H9 (cell line): ENCODE measurements around the gene MGAT5B. TPM values are rescaled to one million over a fixed set of nuclear protein-coding genes. Genes with fewer than 3 reads are reported as not detected.

ENCODE experiments used
- DNase-seq: peaks from one replicate; pipeline ENCODE4 v3.0.0-alpha.2; 2017
- H2AFZ ChIP-seq: one replicate; pipeline ENCODE4 v1.6.1; 2013; ENCODE audit warnings: mild to moderate bottlenecking, low read length, control low read depth, moderate library complexity
- H2AK5ac ChIP-seq: 2 replicates; pipeline ENCODE4 v1.6.1; 2013; ENCODE audit warnings: low read length, control low read depth, mixed read lengths; ENCODE audit not compliant: insufficient read length
- H2BK120ac ChIP-seq: one replicate; pipeline ENCODE4 v1.6.1; 2013; ENCODE audit warnings: low read depth, mild to moderate bottlenecking, low read length, control low read depth, inconsistent platforms; ENCODE audit not compliant: poor library complexity, severe bottlenecking
- H2BK12ac ChIP-seq: 2 replicates; pipeline ENCODE4 v1.6.1; 2013; ENCODE audit warnings: low read length, control low read depth, mixed read lengths, low read depth; ENCODE audit not compliant: insufficient read length
- H2BK15ac ChIP-seq: 2 replicates; pipeline ENCODE4 v1.6.1; 2013; ENCODE audit warnings: low read depth, low read length, control low read depth
- H2BK20ac ChIP-seq: one replicate; pipeline ENCODE4 v1.6.1; 2013; ENCODE audit warnings: low read depth, mild to moderate bottlenecking, low read length, control low read depth, inconsistent platforms; ENCODE audit not compliant: poor library complexity, severe bottlenecking
- H2BK5ac ChIP-seq: 2 replicates; pipeline ENCODE4 v1.6.1; 2013; ENCODE audit warnings: low read length, control low read depth, mixed read lengths; ENCODE audit not compliant: insufficient read length
- H3K14ac ChIP-seq: 2 replicates; pipeline ENCODE4 v1.6.1; 2013; ENCODE audit warnings: low read length, control low read depth; ENCODE audit not compliant: insufficient read depth
- H3K18ac ChIP-seq: 2 replicates; pipeline ENCODE4 v1.6.1; 2013; ENCODE audit warnings: low read depth, mild to moderate bottlenecking, mixed read lengths, low read length, control low read depth; ENCODE audit not compliant: insufficient read length
- H3K23ac ChIP-seq: 2 replicates; pipeline ENCODE4 v1.6.1; 2013; ENCODE audit warnings: low read length, control low read depth, mixed read lengths, low read depth; ENCODE audit not compliant: insufficient read length
- H3K23me2 ChIP-seq: 2 replicates; pipeline ENCODE4 v1.6.1; 2013; ENCODE audit warnings: low read depth, mild to moderate bottlenecking, mixed read lengths, low read length, control low read depth; ENCODE audit not compliant: insufficient read length, poor library complexity, severe bottlenecking
- H3K27ac ChIP-seq: 2 replicates; pipeline ENCODE4 v1.5.1; 2013; ENCODE audit warnings: low read length, control low read depth, mixed read lengths, low read depth; ENCODE audit not compliant: insufficient read length
- H3K27me3 ChIP-seq: 2 replicates; pipeline ENCODE4 v1.6.1; 2013; ENCODE audit warnings: low read length, control low read depth, inconsistent platforms; ENCODE audit not compliant: insufficient read depth
- H3K4ac ChIP-seq: 2 replicates; pipeline ENCODE4 v1.6.1; 2013; ENCODE audit warnings: low read depth, mild to moderate bottlenecking, control low read depth, inconsistent platforms, low read length, moderate library complexity
- H3K4me1 ChIP-seq: 2 replicates; pipeline ENCODE4 v1.6.1; 2013; ENCODE audit warnings: low read length, control low read depth, inconsistent platforms; ENCODE audit not compliant: insufficient read depth
- H3K4me2 ChIP-seq: 2 replicates; pipeline ENCODE4 v1.6.1; 2013; ENCODE audit warnings: low read length, control low read depth, mixed read lengths; ENCODE audit not compliant: insufficient read length, insufficient read depth
- H3K56ac ChIP-seq: 2 replicates; pipeline ENCODE4 v1.6.1; 2013; ENCODE audit warnings: low read depth, mild to moderate bottlenecking, mixed read lengths, low read length, control low read depth; ENCODE audit not compliant: insufficient read length
- H3K79me1 ChIP-seq: 2 replicates; pipeline ENCODE4 v1.6.1; 2013; ENCODE audit warnings: low read depth, mild to moderate bottlenecking, moderate library complexity, low read length, control low read depth, inconsistent platforms; ENCODE audit not compliant: insufficient read depth, poor library complexity, severe bottlenecking
- H3K79me2 ChIP-seq: 2 replicates; pipeline ENCODE4 v1.6.1; 2013; ENCODE audit warnings: low read length, control low read depth, inconsistent platforms; ENCODE audit not compliant: insufficient read depth
- H3K9ac ChIP-seq: 2 replicates; pipeline ENCODE4 v1.6.1; 2013; ENCODE audit warnings: low read length, control low read depth, mixed read lengths; ENCODE audit not compliant: insufficient read length; ENCODE audit errors: extremely low read depth
- H3K9me3 ChIP-seq: one replicate; pipeline ENCODE4 v1.6.1; 2013; ENCODE audit warnings: low read depth, low read length, inconsistent platforms; ENCODE audit not compliant: control insufficient read depth
- H3T11ph ChIP-seq: one replicate; pipeline ENCODE4 v1.6.1; 2013; ENCODE audit warnings: mild to moderate bottlenecking, low read length, control low read depth, inconsistent platforms
- H4K20me1 ChIP-seq: one replicate; pipeline ENCODE4 v1.6.1; 2013; ENCODE audit not compliant: control insufficient read depth, insufficient read length, insufficient read depth
- H4K5ac ChIP-seq: 2 replicates; pipeline ENCODE4 v1.6.1; 2013; ENCODE audit warnings: low read depth, mild to moderate bottlenecking, mixed read lengths, low read length, control low read depth; ENCODE audit not compliant: insufficient read length
- H4K8ac ChIP-seq: replicated peaks from 2 replicates; pipeline ENCODE4 v1.6.1; 2013; ENCODE audit warnings: low read length, control low read depth, mixed read lengths, low read depth; ENCODE audit not compliant: insufficient read length
- H4K91ac ChIP-seq: 2 replicates; pipeline ENCODE4 v1.6.1; 2013; ENCODE audit warnings: low read depth, mild to moderate bottlenecking, moderate library complexity, mixed read lengths, low read length, control low read depth; ENCODE audit not compliant: insufficient read length
- H3K27ac Mint-ChIP-seq, 3 experiments: 2 replicates in 2 of 3; 3 replicates in 1 of 3; pipeline ENCODE4 v1.8.0; 2020 to 2021; ENCODE audit warnings: mixed read lengths in 3 of 3, mild to moderate bottlenecking in 1 of 3, moderate library complexity in 1 of 3
- H3K27me3 Mint-ChIP-seq: 2 replicates; pipeline ENCODE4 v1.8.0; 2021; ENCODE audit warnings: low read depth, mild to moderate bottlenecking, moderate library complexity, mixed read lengths
- H3K36me3 Mint-ChIP-seq, 3 experiments: 2 replicates in 2 of 3; 3 replicates in 1 of 3; pipeline ENCODE4 v1.8.0; 2020 to 2021; ENCODE audit warnings: low read depth in 3 of 3, mixed read lengths in 3 of 3; ENCODE audit not compliant: insufficient read depth in 1 of 3
- H3K4me1 Mint-ChIP-seq, 2 experiments: 2 replicates each; pipeline ENCODE4 v1.8.0; 2020; ENCODE audit warnings: mixed read lengths in 2 of 2
- H3K4me3 Mint-ChIP-seq, 2 experiments: 2 replicates in 1 of 2; 3 replicates in 1 of 2; pipeline ENCODE4 v1.8.0; 2020 to 2021; ENCODE audit warnings: mild to moderate bottlenecking in 2 of 2, mixed read lengths in 2 of 2, moderate library complexity in 1 of 2
- H3K9me3 Mint-ChIP-seq, 2 experiments: 2 replicates in 1 of 2; 3 replicates in 1 of 2; pipeline ENCODE4 v1.8.0; 2020; ENCODE audit warnings: mild to moderate bottlenecking in 2 of 2, mixed read lengths in 2 of 2, moderate library complexity in 1 of 2
- CTCF ChIP-seq: fragments of 200-600 bp; sonication (generic); conservative IDR thresholded peaks from 3 replicates; pipeline ENCODE4 v1.8.0; 2021; ENCODE audit warnings: antibody characterized with exemption, mild to moderate bottlenecking
- WGBS: extraction: QIAGEN DNeasy Blood & Tissue Kit; methylation state at CpG from one replicate; pipeline ENCODE4 v1.1.7; 2013; ENCODE audit warnings: missing lambda C conversion rate, low lambda C conversion rate, mixed read lengths; ENCODE audit not compliant: insufficient read length; ENCODE audit errors: extremely low coverage; 5-methylcytosine and 5-hydroxymethylcytosine counted together
- total RNA-seq: library from RNA; stranded (reverse); gene quantifications from 2 replicates; pipeline ENCODE4 v1.2.1, GENCODE V29; 2021

The MGAT5B gene
- total RNA-seq, 1 experiment from 2014 or later: 4.9 TPM

- Histone ChIP-seq H2BK5ac (no peak overlapping the region), H2BK12ac (no peak overlapping the region), H3K9me3 (no peaks in the 10 kb centered on the region), H3K4me2 (no peak overlapping the region), H3K56ac (no peak overlapping the region), H2BK20ac (no peak overlapping the region), H3K79me1 (no peaks in the 10 kb centered on the region), H4K20me1 (no peaks in the 10 kb centered on the region), H3K18ac (no peak overlapping the region), H3K27ac (no peak overlapping the region), H2AK5ac (no peak overlapping the region), H2BK15ac (no peak overlapping the region), H4K8ac (no peak overlapping the region), H3T11ph (no peak overlapping the region), H4K5ac (no peak overlapping the region), H3K4ac (no peak overlapping the region), H3K23me2 (peaks cover 3% of the 10 kb centered on the region), H2BK120ac (no peak overlapping the region), H2AFZ (no peak overlapping the region), H3K79me2 (no peaks in the 10 kb centered on the region), H3K4me1 (no peaks in the 10 kb centered on the region), H3K14ac (no peak overlapping the region), H3K27me3 (no peaks in the 10 kb centered on the region), H4K91ac (no peak overlapping the region), H3K9ac (no peak overlapping the region), H3K23ac (no peak overlapping the region)
- peaks cover 0 to 11% (median 1%) of the 10 kb centered on the region in 3 experiments; a peak in 2 of 7 replicates for H3K36me3 Mint-ChIP-seq
- no peak overlapping the region; a peak in 1 of 7 replicates for H3K27ac Mint-ChIP-seq
- TF ChIP-seq CTCF: no peak
- H3K9me3 Mint-ChIP-seq: no peaks in the 10 kb centered on the region
- no CpG with 5 or more reads among the region's 10 CpGs for WGBS
- H3K4me3 Mint-ChIP-seq: no peak overlapping the region
- peaks cover 8 to 22% of the 10 kb centered on the region in 2 experiments for H3K4me1 Mint-ChIP-seq
- H3K27me3 Mint-ChIP-seq: no peaks in the 10 kb centered on the region; the same call in 1 of the 2 replicates
- DNase-seq: no peak
Measured at GRCh38 chr17:76938009-76938408, 69.8 kb downstream of the MGAT5B start.
